GM12891 (cell line): ENCODE results near the gene GABBR2.

Source experiments
- DNase-seq: peaks from one replicate; pipeline ENCODE4 v3.0.0; 2011; ENCODE audit warnings: low spot score; ENCODE audit not compliant: insufficient read length
- FAIRE-seq: peaks from 2 replicates; lab custom pipeline; 2011; peaks lifted over from hg19 to GRCh38; lab: Jason Lieb, UNC
- PAX5 ChIP-seq: IDR thresholded peaks from 2 replicates; pipeline ENCODE4 v1.6.1; 2011; ENCODE audit warnings: low read length, moderate library complexity, mild to moderate bottlenecking; ENCODE audit not compliant: insufficient read depth, severe bottlenecking
- POLR2A ChIP-seq: IDR thresholded peaks from 2 replicates; pipeline ENCODE4 v1.6.1; 2011; ENCODE audit warnings: low read depth, low read length, control low read depth
- POLR2AphosphoS5 ChIP-seq: IDR thresholded peaks from 2 replicates; pipeline ENCODE4 v1.6.1; 2011; ENCODE audit warnings: low read depth, low read length, control low read depth
- POU2F2 ChIP-seq: IDR thresholded peaks from 2 replicates; pipeline ENCODE4 v1.6.1; 2011; ENCODE audit warnings: low read depth, mild to moderate bottlenecking, control low read depth, low read length, moderate library complexity
- SPI1 ChIP-seq: IDR thresholded peaks from 2 replicates; pipeline ENCODE4 v1.6.1; 2011; ENCODE audit warnings: low read depth, low read length, control low read depth
- TAF1 ChIP-seq: IDR thresholded peaks from 2 replicates; pipeline ENCODE4 v1.6.1; 2011; ENCODE audit warnings: low read depth, low read length, control low read depth

GABBR2 gene

DNA sequence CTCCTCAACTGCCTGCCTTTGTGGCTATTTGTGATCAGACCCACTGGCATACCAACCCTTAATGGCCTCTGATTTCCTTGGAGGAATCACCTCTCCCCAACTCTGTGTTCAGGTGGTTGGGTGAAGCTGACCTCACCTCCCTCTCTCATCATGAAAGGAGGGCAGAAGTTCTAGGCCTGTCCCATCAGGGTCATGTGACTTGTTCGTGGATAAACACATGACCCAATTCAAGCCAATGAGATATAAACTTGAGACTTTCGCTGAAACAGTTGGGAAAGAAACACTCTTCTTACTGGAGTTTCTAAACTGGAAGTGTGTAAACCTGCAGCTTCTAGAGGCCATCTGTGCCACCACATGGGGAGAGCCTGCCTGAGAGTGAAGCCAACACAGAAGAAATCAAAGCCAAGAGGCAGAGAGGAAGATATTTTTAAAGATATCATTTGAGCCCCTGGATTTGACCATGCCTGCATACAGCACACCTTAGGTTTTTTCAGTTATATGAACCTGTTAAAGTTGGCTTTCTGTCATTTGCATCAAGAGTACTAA is 5.8 kb downstream of the GABBR2 start:
- DNase-seq (no peak), FAIRE-seq (no peak)
- no peak for TF ChIP-seq TAF1
- no peak for TF ChIP-seq SPI1
- TF ChIP-seq POU2F2: no peak
- no peak for TF ChIP-seq POLR2AphosphoS5
- TF ChIP-seq POLR2A: no peak
- TF ChIP-seq PAX5: no peak

DNA sequence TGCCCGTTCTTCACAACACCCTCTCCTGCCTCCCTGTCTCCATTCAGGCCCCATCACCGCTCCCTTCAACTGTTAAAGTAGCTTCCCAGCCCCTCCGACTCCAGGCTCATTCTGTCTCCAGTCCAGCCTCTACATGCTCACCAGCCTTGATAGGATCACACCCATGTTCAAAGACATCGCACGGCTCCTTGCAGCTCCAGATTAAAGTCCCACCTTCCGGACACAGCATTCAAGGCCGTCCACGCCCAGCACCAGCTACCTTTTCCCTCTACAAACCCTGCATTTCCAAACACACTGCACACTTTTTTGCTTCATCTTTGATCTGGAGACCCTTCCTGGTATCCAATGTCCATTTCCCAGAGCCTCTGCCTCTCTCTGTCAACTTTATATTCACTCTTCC is 6.4 kb downstream of the GABBR2 start:
- DNase-seq (no peak), FAIRE-seq (no peak)
- no peak for TF ChIP-seq POLR2A
- no peak for TF ChIP-seq PAX5

DNA sequence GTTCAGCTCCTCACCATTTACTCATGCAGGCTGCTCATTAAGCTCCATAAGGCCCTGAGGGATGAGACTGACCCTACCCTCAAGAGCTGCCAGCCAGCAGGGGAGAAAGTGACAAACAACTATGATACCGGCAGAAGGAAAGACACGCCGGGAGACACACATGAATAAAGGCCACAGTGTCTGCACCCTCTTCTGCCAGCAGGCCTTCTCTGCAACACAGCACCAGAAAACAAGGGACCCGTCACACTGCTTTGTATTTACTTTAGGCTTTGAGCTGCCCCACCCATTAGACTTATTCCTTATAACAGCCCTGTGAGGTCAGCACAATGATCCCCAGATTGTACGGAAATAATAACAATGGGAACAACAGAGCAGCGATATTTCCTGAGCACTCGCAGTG is 7.2 kb downstream of the GABBR2 start:
- FAIRE-seq (no peak), DNase-seq (no peak)
- TF ChIP-seq TAF1 (no peak), PAX5 (no peak), POLR2AphosphoS5 (no peak), POLR2A (no peak), SPI1 (no peak), POU2F2 (no peak)

DNA sequence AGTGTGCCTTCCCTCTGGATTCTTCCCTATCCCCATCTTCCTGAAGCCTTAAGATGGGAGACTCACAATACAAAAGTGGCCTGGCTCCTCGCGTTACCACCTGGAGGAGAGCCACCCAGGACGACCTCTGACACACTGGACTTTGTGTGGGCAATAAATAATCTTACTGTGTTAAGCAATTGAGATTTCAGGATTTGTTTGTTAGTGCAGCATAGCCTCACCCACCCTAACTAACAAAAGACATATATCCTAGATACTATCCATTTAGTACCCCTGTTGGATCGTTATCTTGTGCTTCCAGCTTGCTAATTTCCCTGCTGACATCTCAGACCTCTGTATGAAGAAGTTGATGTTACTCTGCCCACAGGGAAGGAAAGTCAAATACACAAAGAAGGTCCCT is 7.9 kb downstream of the GABBR2 start:
- DNase-seq: no peak
- TF ChIP-seq POLR2AphosphoS5 (no peak), SPI1 (no peak), PAX5 (no peak), POU2F2 (no peak), TAF1 (no peak), POLR2A (no peak)
- FAIRE-seq: no peak

DNA sequence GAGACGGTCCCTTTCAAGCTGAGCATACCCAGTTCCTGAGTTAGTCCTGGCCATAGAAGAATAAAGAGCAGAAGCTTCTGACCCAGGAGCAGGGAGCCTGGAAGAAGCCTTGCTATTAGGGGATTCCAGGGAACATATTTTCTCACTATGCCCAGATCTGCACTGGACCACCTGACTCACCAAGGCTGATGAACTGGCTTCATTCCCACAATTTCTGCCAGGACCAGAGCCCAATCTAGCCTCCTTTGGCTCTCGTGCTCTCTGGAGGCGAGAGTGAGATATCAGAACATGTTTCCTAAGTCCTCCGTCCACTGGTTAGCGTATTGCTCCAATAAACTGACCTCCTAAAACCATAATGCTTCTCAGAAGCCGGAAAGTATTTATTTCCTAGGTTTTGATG is 9.9 kb downstream of the GABBR2 start:
- no peak for TF ChIP-seq POLR2A
- TF ChIP-seq POU2F2: no peak
- TF ChIP-seq SPI1: no peak
- TF ChIP-seq POLR2AphosphoS5: no peak
- no peak for DNase-seq
- no peak for FAIRE-seq

DNA sequence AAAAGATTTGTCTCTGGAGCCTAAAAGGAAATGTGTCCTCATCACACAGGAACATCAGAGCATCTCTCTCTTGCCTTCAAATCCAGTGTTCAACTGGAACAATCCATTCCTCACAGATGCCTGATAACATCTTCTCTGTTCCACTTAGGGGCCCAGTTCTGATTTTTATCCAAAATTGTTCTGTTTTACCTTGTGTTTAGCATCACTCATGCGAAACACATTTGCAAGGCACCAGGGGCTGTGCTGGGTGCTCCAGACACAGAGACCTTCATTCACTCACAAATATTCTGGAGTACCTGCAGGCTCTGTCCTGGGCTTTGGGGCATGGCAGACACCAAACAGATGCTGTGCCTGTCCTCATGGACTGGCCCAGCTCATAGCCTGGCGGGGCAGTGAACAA is 13.8 kb downstream of the GABBR2 start:
- FAIRE-seq: no peak

DNA sequence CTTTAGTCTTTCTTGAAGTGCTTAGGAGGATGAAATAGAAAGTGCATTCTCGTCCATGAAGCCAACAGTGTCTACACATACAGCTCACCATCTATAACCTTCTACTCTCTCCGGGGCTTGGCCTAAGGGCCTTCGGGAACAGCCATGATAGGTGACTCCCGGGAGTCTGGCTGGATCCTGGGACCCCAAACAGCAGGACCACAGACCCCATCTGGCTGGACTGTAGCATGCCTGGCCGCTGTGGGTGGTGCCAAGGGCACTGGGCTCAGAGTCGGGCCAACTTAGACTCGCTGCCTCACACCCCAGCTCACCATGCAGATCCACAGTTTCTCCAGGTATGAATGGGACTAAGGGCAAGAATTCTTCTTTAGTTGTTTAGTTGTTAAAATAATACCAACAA is 16.3 kb downstream of the GABBR2 start:
- no peak for DNase-seq
- FAIRE-seq: no peak
- no peak for TF ChIP-seq POU2F2
- TF ChIP-seq TAF1: no peak
- TF ChIP-seq PAX5: no peak
- TF ChIP-seq POLR2AphosphoS5: no peak
- TF ChIP-seq SPI1: no peak
- no peak for TF ChIP-seq POLR2A

More for the DNA sequence above, 13.8 kb downstream of the GABBR2 start:
- TF ChIP-seq PAX5 (no peak), TAF1 (no peak), POLR2A (no peak), POU2F2 (no peak), POLR2AphosphoS5 (no peak), SPI1 (no peak)
- DNase-seq: no peak

DNA sequence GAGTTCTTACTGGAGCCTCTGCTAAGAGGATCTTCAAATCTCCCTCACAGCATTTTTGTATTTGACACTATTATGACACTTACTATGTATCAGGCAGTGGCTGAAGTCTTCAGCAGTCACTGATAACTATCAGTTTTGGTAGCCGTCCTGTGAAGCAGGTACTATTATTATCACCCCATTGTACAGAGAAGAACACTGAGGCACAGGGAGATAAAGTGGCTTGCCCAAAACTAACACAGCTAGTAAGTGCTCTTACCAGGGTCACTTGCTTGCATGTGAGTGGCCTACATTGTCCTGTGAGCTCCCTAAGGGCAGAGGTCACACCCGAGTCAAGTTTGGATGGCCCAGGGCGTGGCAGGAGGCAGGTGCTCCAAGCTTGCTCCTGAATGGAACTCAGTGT is 16.8 kb downstream of the GABBR2 start:
- no peak for TF ChIP-seq POLR2AphosphoS5
- DNase-seq (no peak), FAIRE-seq (no peak)

DNA sequence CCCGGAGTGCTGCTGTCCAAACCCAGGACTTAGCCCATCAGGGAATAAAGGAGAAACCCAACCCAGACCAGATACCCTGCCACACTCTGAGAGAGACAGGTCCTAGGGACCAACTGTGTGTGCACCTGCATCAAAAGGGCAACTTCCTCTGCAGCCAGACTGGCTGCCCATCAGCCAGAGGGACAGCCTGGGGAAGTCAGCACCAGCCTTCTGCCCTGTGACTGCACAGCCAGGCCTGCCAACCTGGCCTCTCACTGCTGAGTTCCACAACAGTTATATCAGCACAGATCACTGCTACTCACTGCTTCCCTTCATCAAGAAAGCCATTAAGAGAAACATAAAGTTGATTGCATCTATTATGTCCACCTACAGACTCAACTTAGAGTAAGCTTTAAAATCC is 18.0 kb downstream of the GABBR2 start:
- DNase-seq (no peak), FAIRE-seq (no peak)
- TF ChIP-seq PAX5 (no peak), POLR2A (no peak), SPI1 (no peak), POLR2AphosphoS5 (no peak), TAF1 (no peak), POU2F2 (no peak)

DNA sequence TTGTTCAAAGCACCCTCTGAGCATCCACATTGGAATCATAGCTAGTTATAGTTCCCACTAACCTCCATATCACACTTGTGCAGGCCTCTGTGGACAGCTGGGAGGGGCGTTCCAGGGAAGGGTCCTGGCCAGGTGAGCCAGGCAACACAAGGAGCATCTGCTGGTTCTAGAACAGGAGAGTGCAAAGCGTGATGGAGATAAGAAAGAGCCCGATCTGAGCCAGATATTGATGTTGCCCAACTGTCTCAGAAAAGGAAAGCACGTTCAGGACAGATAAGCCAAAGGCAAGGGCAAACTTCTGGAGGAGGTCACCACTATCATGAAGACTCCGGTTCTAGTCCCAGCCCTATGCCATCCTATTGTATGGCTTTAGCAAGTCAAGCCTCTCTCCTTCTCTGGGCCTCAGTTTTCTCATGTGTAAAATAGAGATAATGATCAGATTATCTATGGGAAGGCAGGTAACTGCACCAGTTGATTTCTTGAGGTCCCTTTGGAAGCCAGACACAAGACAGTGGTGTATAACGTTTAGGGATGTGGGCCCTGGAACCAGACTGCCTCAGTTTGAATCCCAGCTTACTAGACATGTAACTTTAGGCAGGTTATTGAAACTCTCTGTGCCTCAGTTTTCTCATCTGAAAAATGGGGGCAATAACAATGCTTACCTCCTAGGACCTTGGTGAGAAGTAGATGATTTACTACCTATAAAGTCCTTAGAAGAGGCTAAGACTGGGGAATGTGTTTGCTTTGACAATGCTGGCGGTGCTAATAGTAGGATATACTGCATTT is 19.8 kb downstream of the GABBR2 start:
- no peak for TF ChIP-seq POLR2A
- DNase-seq: no peak
- no peak for FAIRE-seq

DNA sequence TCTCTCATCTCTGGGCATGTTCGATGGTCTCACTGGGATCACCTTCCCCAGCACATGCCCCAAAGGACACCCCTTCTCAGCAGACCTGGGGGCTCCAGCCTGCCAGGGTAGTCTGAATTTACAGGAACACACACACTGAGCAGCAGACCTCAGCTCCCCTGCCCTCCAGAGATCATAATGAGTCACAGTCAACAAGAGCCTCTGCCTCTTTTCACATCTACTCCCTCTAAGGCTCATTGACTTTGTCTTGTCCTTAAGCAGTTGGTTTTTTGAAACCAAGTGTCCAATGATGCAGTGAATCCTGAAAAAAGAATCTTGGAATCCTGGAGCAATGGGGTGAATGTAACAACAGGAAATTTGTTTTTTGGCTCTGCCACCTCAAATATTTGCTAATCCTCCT is 20.8 kb downstream of the GABBR2 start:
- TF ChIP-seq POLR2AphosphoS5: no peak
- TF ChIP-seq TAF1: no peak
- no peak for TF ChIP-seq POU2F2
- no peak for TF ChIP-seq SPI1
- no peak for TF ChIP-seq PAX5
- TF ChIP-seq POLR2A: no peak
- FAIRE-seq (no peak), DNase-seq (no peak)
